ENCODE data around the gene CHMP5.
"Not testable (repeated sequence)": the region's sequence is repeated elsewhere in the genome, so short reads cannot be mapped to it uniquely, and the experiment has no call there.

Gene CHMP5

DNA sequence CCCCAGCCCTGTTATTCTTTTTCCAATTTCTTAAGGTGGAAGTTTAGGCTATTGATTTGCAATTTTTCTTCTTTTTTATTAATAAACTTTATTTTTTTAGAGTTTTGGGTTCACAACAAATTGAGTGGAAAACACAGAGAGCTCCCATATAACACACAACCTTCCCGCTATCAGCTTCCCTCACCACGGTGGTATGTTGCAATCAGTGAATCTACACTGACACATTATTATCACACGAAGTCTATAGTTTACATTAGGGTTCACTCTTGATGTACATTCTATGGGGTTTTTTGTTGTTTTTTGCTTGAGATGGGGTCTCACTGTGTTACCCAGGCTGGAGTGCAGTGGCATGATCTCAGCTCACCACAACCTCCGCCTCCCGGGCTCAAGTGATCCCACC lies 20.7 kb downstream of the CHMP5 start:
- DNase-seq = no peak

DNA sequence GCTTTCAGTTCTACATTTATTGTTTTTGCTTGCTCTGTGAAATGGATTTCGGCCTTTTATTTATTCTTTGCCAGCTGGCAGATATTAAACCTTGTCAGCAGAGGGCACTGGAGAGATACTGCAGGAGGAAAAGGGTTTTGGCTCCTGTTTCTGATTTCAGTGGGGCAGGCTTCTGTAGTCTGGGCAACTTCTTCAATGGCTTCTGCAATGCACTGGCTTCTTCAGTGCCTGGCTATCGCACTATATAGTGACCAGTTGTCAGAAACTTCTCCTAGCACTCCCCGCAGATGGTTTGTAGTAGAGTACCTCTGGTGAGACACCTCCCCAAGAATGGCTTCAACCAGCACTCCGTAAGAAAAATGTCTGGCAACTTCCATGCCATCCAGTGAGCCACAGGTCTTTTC lies 22.2 kb downstream of the CHMP5 start:
- DNase-seq = no peak

DNA sequence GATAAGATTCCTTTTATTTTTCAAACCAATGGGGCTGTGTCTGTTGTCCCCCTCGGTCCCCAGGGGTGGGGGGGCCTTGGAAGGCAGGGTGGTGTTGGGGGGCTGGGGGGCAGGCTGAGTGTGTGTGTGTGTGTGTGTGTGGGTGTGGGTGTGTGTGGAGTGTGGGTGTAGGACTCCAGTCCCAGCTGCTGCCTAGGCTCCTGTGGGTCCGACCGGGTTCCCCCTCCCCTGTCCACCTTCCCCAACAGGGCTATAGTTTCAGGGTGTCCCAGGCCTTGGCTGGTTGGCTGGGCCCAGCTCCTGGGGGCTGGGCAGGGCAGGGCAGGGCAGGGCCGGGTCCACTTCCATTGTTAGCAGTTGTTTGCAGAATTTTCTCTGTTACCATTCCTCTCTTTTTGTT lies 23.4 kb downstream of the CHMP5 start:
- DNase-seq = no peak

DNA sequence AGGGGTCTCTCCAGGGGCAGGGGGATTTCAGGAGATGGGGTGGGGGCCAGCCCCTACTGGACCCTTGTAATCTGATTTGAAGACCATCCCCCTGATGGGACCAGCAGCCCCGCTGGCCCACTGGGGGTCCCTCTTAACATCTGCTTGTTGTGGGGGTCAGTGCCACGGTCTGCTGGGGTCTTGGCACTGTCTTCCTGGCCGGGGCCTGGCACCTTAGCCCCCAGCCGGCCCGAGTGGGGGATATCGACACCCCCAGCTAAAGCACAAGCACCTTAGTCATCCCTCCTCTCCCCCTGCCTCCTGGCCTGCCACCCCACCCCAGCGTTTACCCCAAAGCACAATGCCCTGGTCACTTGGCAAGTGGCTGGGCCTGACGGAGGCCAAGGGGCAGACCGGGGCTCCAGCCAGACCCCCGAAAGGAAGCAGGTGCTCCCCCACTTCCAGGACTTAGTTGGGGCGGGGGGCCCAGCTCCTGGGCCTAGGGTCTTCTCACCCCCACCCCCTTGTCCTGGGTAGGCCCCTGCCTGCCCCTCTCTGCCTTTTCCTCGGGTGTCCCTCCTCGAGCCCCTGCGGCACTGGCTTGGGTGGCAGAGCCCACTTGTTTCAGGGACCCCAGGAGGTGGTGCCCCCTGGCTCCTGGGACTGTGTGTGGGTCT lies 24.1 kb downstream of the CHMP5 start:
- no peak for DNase-seq

DNA sequence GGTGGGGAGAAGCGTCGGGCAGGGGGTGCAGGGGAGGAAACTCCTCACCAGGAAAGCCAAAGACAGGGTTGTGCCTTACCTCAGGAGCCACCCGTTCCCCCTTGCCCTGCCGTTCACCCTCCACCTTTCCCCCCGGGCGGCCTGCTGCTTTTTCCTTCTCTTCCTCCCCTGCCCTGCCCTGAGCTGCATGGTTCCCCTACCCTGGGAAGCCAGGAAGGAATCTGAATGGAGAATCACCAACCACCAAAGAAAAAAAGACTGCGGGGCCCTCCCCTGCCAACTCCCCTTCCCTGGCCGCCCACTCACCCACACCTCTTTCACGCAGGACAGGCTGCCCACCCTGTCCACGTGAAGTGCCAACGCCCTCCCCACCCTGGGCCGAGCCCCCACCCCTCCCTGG lies 24.6 kb downstream of the CHMP5 start:
- DNase-seq = no peak

DNA sequence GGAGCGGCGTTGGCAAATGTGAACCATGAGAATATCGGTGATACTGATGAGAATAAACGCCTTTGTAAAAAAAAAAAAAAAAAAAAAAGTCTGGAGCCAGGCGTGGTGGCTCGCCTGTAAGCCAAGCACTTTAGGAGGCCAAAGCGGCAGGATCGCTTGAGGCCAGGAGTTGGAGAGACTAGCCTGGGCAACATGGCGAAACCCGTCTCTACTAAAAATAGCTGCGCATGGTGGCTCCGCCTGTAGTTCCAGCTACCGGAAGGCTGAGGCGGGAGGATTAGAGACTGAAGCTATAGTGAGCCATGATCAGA lies 25.0 kb downstream of the CHMP5 start:
- no peak for DNase-seq

DNA sequence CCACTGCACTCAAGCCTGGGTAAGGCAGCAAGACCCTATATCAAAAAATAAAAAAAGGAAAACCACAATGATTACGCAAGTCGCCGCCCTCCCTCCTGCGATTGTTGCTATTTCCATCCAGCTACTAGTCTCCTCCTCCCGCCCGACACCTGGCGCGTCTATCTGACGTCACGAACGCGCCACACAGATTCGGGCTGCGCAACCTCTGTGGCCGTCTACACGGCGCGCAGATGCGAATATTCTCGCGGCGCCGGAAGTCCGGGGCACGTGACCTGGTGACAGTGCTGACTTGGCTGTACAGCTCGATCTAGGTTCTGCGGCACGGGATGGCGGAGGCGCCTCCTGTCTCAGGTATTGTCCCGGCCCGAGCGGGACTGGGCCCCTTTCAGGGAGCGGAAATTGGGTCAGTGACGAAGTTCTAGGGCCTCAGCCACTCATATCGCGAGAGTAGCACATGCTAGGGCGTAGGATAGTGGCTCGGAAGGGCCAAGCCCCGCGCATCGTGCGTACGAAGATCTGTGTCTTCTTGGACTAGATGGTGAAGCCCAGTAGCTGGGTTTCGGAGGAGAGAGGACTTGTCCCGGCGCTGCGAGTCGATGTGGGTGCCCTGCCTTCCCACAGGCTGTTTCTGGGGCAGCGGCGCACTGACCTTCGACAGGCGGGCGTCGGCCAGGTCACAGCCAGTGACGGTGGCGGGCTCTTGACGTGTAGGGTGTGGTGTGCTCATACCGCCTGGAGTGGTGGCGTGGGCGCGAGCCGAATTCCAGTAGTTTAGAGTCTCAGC lies 25.6 kb downstream of the CHMP5 start, which contains the start of gene NFX1:
NFX1 (plus strand) TSS at position 270 of the 784 bp plus-strand sequence; CDS start at position 327, 57 bp downstream.
- peak; percentile 80 for DNase-seq

DNA sequence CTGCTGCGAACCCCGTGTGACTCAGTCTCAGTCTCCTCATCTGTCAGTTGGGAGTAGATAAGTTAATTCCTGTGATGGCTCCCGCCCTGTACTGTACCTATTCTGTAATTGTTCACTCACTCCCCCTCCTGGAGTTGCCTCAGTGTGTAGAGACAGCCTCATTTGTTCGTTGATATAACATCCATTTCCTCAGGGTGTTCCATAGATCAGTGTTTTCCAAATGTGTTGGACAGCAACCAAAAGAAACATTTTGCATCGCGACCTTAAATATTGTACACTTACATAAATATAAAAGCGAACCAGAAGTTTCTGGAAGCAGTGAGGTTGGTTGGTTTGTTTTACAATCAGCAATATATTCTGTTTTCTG lies 26.2 kb downstream of the CHMP5 start:
- no peak for DNase-seq

DNA sequence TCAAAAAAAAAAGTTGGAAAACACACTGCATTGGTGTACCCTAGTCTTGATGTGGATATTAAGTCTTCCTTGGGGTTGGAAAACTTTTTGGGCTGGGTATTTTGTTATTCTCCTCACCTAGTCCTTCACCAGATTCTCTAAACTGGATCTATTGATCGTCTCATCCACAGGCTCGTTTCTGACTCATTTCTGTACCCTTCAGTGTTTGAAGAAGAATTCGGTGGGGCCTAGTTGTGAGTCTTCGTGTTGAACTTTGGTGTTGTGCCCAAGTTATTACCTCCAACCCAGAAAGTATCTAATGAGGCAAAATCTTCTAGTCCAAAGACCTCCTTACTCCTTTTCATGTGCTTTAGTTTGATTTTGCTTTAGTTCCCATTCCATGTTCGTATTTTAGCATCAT lies 27.1 kb downstream of the CHMP5 start:
- no peak for DNase-seq

DNA sequence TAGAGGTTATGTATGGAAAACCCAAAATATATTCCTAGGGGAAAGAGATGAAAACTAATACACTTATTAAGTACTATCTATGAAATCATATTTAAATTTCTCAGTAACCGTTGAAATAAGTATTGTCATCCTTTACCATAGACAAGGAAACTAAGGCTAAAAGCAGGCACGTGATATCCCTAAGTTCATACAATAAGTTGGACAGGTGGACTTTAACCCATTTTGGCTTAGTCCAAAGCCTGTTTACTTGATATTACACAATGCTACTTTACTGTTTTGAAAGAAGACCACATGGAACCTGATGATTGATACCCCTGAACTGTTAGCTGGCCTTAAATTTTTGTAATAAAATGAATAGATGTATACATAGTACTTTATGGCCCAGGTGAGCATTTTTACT lies 28.9 kb downstream of the CHMP5 start:
- DNase-seq = no peak

DNA sequence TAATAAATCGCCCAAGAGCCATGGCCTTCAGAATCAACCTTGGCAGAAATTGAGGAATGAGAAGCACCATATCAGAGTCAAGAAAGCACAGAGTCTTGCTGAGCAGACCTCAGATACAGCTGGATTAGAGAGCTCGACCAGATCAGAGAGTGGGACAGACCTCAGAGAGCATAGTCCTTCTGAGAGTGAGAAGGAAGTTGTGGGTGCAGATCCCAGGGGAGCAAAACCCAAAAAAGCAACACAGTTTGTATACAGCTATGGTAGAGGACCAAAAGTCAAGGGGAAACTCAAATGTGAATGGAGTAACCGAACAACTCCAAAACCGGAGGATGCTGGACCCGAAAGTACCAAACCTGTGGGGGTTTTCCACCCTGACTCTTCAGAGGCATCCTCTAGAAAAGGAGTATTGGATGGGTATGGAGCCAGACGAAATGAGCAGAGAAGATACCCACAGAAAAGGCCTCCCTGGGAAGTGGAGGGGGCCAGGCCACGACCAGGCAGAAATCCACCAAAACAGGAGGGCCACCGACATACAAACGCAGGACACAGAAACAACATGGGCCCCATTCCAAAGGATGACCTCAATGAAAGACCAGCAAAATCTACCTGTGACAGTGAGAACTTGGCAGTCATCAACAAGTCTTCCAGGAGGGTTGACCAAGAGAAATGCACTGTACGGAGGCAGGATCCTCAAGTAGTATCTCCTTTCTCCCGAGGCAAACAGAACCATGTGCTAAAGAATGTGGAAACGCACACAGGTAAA lies 30.0 kb downstream of the CHMP5 start:
- DNase-seq = no peak

DNA sequence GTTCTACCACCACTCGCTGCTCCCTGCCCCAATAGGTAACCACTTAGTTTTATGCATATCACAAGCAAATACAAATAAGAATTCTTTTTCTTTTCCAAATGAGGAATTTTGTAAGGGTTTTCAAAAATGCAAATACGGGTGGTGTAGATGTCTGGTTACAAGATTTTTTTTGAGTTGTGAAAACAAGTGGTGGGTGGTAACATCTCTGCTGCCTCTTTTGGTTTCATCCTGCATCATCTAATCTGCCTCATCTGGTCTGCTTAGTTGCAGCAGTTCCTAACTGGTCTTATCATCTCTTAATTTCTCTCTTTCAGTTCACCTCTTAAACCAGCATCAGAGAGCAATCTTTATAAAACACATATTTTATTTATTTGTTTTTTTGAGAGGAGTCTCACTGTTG lies 30.7 kb downstream of the CHMP5 start:
- no peak for DNase-seq

DNA sequence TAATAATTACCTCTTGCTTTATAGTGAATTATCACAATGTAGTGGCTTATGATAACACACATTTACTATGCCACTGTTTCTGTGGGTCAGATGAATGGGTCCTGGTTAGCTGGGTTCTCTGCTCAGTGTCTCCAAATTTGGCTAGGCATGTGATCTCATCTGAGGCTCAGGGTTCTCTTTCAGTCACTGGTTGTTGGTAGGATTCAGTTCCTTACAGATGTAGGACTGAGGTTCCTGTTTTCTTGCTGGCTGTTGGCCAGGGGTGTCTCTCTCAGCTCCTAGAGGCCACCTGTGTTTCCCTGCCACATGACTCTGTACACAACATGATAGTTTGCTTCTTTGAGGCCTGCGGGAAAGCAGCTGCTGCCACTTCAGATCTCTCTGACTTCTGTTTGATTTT lies 32.6 kb downstream of the CHMP5 start:
- DNase-seq = no peak

DNA sequence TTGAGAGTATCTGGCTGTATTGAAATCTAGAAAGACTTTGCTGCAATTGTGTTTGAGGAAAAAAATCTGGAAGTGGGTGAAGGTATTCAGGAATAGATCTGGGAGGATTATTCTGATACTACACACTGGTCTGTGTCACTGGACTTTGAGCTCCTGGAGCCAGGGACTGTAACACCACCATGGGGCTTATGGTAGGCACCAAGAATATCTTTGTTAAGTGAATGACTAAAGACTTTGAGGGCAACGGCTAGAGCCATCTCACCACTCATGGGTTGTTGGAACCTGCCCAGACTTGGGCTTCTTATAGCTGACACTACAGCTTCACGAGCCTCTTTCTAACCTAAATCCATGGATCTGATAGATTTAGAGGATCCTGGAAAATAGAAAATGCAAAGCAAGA lies 35.7 kb downstream of the CHMP5 start:
- DNase-seq = no peak

DNA sequence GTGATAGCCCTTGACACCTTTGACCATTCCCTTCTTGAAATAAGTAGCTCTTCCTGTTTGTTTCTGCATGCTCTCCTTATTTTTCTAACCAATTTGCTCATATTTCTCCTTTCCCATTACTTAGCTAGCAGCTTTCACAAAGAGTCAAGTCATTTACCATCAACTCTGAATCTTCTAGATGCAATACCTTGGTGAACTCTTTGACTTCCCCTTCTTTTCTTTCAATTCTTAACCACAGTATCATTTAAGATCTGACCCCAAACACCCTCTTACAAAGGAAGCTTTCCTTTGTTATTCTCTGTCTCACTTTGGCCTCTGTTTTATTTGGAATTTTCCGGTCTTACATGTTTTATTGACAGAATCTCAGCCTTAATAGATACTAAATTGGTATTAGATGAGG lies 39.5 kb downstream of the CHMP5 start:
- DNase-seq = no peak

DNA sequence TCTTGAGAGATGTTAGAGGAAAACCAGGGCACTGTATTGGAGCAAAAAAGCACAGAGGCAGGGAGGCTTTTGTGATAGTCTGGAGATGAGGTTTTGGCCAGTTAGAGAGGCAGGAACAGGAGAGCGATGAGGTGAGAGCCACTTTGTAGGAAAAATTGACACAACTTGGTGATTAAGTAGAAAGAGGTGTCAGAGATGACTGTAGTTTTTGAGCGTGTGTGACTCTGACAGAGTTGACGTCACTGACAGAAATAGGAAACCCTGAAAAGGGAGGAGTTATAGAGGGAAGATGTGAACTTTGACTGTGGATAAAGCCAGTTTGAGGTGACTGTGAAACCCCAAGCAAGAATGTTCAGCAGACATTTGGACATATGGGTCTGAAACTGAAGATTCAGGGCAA lies 41.2 kb downstream of the CHMP5 start:
- no peak for DNase-seq

DNA sequence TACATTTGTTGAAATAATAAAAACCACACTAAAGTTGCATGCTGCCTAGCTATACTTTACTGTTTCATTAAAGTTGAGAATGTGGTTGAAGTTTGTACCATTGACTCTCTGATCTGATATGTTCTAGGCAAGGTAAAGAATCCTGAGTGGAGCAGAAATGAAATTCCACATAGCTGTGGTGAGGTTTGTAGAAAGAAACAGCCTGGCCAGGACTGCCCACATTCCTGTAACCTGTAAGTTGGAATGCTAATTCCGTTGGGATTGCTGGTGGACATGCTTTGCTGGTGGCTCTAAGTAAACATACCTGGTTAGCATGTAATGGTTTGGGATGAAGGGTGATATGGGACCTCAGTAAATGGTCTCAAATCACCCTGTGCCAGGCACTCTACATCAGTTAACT lies 42.2 kb downstream of the CHMP5 start:
- no peak for DNase-seq

DNA sequence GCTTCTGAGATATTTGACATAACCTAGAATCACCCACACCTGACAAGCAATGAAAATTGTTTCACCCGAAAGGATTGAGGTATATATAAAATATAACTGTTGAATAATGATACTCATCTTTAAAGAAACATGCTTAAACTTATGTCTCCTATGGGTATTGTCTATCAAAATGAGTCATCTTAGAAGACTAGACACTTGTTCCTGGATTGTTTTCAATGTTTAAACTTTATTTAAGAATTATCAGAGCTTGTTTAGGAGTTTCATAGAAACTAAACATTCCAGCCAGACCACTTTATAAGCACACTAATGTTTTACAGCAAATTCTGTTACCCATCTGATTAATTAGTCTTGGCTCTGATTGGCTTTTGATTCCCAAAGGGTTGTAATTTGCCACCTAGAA lies 45.1 kb downstream of the CHMP5 start:
- DNase-seq = no peak

DNA sequence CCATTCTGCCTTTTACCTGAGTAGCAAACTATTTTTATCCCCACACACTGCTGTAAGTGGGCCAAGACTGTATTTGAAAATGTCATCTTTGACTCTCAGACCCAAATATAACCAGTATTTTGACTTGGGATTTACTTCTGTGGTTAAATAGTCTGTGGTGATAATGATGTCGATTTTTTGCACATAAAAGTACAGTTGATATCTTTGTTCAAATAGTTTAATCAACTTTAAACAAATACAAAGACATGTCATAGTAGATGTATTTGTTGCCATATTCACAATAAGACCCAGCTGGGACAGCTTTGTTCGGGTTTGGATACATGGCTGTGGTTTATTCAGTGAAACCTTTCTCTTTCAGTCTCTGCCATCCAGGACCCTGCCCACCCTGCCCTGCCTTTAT lies 45.9 kb downstream of the CHMP5 start:
- no peak for DNase-seq

DNA sequence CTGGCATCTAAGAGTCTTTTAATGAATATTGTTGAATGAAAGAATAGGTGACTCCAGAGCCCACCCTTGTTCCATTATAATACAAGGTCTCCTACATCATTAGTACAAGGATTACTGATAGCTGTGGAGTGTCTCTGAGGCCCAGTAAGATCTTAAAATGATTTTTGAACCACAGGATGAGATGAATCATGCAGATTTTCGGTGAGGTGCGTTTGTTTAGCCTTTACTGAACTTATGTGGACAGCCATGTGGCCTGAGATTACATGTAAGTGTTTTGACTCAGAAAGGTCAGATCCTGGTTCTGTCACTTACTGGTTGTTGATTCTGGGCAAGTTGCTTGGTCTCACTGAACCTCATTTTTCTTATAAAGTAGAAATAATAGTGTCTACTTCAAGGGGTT lies 47.1 kb downstream of the CHMP5 start:
- no peak for DNase-seq

DNA sequence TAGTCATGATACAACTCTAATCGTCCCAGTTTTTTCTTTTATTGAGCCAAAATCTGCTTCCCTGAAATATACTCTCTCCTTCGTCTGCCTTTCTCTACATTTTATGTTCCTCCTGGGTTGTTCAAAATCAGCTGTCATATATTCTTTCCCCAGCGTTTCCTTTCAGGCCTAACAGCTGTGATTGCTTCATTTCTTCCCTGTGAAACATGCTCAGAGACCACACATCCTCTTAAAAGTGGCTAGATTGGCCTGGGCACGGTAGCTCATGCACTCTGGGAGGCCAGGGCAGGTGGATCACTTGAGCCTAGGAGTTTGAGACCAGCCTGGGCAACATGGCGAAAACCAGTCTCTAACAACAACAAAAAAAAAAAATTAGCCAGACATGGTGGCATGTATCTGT lies 50.5 kb downstream of the CHMP5 start:
- no peak for DNase-seq

DNA sequence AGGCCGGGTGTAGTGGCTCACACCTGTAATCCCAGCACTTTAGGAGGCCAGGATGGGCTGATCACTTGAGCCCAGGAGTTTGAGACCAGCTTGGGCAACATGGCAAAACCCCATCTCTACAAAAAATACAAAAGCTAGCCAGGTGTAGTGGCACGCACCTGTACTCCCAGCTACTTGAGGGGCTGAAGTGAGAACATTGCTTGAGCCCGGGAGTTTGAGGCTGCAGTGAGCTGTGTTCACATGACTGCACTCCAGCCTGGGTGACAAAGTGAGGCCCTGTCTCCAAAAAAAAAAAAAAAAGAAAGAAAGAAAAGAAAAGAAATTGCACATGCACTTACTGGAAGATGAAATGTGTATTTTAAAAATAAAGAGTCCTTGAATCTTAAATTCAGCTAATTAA lies 52.3 kb downstream of the CHMP5 start:
- DNase-seq = not testable (repeated sequence)

DNA sequence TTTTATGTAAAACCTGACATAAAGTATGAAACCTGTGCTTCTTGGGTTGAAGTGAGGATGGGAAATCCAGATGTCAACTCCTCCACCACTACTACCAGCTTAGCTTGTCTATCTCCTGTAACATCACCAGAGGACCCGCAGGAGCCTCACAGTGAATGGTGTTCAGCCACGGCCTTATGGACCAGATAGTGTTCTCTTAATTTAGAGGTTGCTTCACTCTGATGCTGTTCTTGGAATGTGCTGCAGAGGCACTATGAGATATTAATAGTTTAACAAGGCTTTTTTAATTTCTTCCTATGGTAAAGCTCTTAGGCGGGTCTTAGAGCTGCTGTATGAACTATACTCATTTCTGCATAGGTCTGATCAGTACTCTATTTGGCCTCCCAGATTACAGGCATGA lies 53.4 kb downstream of the CHMP5 start:
- DNase-seq = no peak

DNA sequence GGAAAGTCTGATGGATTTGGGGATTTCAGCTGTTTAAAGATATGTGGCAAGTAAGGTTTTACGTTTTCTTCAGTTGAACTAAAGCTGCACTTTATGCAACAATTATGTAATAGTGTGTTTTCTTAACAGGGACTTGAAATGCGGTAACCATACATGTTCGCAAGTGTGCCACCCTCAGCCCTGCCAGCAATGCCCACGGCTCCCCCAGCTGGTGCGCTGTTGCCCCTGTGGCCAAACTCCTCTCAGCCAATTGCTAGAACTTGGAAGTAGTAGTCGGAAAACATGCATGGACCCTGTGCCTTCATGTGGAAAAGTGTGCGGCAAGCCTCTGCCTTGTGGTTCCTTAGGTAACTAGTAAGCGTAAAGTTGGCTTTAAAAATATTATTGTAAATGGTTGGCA lies 53.9 kb downstream of the CHMP5 start:
- DNase-seq = no peak

All from GOT3 (cell line).